ENCODE data around the gene EPC2. TPM values are rescaled to one million over a fixed set of nuclear protein-coding genes. Genes with fewer than 3 reads are reported as not detected.

The EPC2 gene
- 10 to 100 TPM; 32.0 to 38.1 TPM for total RNA-seq

DNA sequence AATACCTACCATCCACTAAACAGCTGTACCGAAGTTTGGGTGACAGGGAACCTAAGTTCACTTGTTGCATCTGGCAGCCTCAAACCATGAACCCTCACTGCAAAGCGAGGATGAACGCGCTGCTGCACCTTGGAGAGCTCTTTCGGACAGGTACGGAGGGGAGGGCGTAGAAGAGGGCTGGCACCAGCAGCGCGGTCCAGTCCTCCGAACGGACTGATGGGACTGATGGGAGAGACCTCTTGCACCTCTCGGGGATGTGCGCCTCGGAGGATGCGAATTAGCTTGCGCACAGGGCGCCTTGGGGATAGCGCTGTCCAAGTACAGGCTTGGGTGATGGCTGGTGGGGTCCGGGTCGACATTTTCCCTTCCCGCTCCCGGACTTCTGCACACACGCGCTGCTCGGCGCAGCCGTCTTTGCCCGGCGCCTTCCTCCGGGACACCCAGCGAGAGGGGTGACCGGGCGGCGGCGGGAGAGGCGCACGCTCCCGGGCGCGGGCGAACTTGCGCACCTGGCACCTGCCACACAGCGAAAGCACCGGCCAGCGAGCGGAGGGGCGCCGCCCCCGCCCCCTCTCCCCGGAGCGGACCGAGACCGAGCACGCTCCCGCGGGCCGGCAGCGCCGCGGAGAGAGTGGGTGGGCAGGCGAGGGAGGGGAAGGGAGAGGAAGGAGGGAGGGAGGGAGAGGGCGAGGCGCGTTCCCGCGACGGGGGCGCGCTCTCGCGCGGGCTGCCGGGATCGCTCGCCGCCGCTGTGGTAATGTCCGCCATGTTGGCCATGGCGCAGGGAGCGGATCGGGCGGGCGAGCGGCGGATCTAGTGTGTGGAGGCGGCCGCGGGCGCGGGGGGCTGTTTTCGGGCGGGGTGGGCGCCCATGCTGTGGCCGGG is at the start of gene EPC2:
Gene EPC2, plus strand, starts transcription at position 754 of the 885 bp plus-strand sequence. CDS start 267 bp downstream, outside the sequence.
- Mint-ChIP-seq H3K4me3 (peak within 1 kb of the TSS; percentile 88), H3K36me3 (ENCODE audit: low read depth) (peaks cover 5% of the 10 kb centered on the region), H3K27me3 (peaks cover 21% of the 10 kb centered on the region), H3K9me3 (no peaks in the 10 kb centered on the region), H3K4me1 (peaks cover 29% of the 10 kb centered on the region), H3K27ac (peak within 1 kb of the TSS; percentile 93)
- ChIA-PET CTCF (interaction anchor here (0.6 to 1.6 kb wide), 3 partner anchors 10 to 135 kb away, joined by 3 to 6 read pairs (median 4); no protein-coding TSS in a partner anchor), POLR2A (interaction anchor here (1.1 kb wide), 1 partner anchor 135 kb away, joined by 5 read pairs; no protein-coding TSS in a partner anchor)
- peak; percentile 83 for DNase-seq

GRCh38 chr2:148596018-148596417 is 48.5 kb upstream of the EPC2 start:
- POLR2A ChIA-PET, result no interaction called here
- H3K27ac Mint-ChIP-seq, result no peak overlapping the region

DNA sequence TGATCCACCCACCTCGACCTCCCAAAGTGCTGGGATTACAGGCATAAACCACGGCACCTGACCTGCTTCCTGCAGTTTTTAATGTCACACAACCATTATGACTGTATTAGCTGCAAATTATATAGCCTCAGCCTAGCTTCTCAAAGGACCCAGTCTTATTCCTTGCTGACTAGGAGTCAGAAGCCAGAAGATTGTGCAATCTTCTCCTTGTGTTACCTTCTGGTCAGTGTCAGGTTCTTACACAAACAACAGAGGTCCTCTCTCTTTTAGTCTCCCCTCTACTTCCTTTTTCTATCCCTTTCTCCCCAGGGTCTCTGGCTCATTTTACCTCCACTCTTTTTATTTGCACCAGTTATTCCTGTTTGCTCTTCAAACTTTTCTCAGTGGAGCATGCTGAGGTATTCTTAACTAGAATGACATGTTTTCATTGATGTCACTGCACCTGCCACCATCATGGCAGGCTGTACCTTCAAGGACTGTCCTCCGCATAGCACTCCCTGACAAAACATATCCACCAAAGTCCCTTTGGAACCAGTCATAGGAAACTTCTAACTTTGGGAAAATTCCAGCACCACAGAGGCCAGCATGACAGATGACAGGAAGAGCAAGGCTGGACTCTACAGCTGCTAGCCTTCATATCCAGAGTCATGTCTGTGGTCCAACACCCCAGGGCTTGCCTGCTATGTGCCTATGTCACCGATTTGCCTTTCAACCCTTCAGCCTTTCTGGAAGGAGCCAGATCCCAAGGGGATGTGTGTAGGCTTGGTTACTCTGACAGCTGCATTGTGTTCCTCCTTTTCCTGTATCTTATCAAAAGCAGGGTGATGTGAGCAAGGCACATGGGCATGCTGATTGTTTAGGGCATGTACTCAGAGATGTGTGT is 45.2 kb upstream of the EPC2 start:
- no peak overlapping the region for H3K27ac Mint-ChIP-seq
- POLR2A ChIA-PET, result no interaction called here
- H3K27me3 Mint-ChIP-seq, result peaks cover 9% of the 10 kb centered on the region
- H3K36me3 Mint-ChIP-seq (ENCODE audit: low read depth), result peaks cover 9% of the 10 kb centered on the region
- H3K4me3 Mint-ChIP-seq, result no peak overlapping the region
- no peak for DNase-seq
- H3K4me1 Mint-ChIP-seq, result peaks cover 11% of the 10 kb centered on the region
- peaks cover 21% of the 10 kb centered on the region for H3K9me3 Mint-ChIP-seq
- CTCF ChIA-PET, result interaction anchor here (1.5 kb wide), 1 partner anchor 14 kb away, joined by 5 read pairs; no protein-coding TSS in a partner anchor

More at GRCh38 chr2:148596018-148596417, 48.5 kb upstream of the EPC2 start:
- H3K36me3 Mint-ChIP-seq (ENCODE audit: low read depth), result no peaks in the 10 kb centered on the region
- H3K9me3 Mint-ChIP-seq, result peaks cover 8% of the 10 kb centered on the region
- H3K4me1 Mint-ChIP-seq, result no peaks in the 10 kb centered on the region
- no peak overlapping the region for H3K4me3 Mint-ChIP-seq
- no peak for DNase-seq
- H3K27me3 Mint-ChIP-seq, result peaks cover 8% of the 10 kb centered on the region
- CTCF ChIA-PET, result interaction anchor here (1.3 kb wide), 1 partner anchor 11 kb away, joined by 3 read pairs; no protein-coding TSS in a partner anchor

DNA sequence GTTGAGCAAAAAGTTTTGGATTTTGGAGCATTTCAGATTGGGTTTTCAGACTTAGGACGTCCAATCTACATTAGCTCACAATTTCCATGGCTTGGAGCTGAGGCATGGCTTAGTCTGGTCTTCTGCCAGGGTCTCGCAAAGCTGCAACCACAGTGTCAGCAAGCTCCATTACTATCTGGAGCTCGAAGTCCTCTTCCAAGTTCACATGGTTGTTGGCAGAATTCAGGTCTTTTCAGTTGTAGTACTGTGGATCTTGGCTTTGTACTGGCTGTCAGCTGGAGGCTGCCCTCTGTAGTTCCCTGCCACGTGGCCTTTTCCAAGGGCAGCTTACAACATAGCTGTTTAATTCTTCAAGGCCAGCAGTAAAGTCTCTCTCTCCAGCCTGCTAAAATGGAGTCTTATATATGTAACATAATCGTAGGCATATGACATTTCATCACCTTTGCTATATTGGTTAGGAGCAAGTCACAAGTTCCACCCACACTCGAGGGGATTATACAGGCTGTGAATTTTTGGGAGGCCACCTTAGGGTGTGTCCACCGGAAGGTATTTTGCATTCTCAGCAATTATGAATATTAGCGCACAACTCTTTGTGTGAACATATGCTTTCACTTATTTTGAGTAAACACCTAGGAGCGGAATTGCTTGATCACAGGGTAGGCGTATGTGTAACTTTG is 41.5 kb upstream of the EPC2 start:
- Mint-ChIP-seq H3K4me1 (peaks cover 11% of the 10 kb centered on the region), H3K9me3 (peaks cover 21% of the 10 kb centered on the region), H3K27ac (no peak overlapping the region), H3K27me3 (peaks cover 8% of the 10 kb centered on the region), H3K4me3 (no peak overlapping the region), H3K36me3 (ENCODE audit: low read depth) (peaks cover 9% of the 10 kb centered on the region)
- ChIA-PET CTCF (interaction anchor here (1.0 to 2.6 kb wide), 3 partner anchors 10 to 81 kb away, joined by 4 to 17 read pairs (median 4); no protein-coding TSS in a partner anchor), POLR2A (no interaction called here)
- DNase-seq, result no peak

DNA sequence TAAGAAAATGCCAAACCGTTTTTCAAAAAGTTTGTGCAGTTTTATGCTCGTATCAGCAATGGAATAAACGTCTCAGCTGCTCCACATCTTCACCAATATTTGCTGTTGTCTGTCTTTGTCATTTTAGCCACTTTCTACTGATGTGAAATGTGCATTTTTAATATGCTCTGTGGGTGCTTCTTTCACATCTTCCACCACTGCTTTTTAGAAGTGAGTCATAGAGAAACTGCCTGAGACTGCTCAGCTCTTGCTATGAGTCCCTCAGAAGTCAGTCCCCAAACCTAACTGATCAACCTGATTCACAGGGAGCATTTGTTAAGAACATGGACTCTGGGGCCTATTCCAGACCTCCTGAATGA is 41.0 kb upstream of the EPC2 start:
- CTCF ChIA-PET, result interaction anchor here (1.1 to 2.6 kb wide), 3 partner anchors 10 to 35 kb away, joined by 3 to 17 read pairs (median 4); no protein-coding TSS in a partner anchor
- Mint-ChIP-seq H3K36me3 (ENCODE audit: low read depth) (peaks cover 9% of the 10 kb centered on the region), H3K4me3 (no peak overlapping the region), H3K27me3 (peaks cover 8% of the 10 kb centered on the region), H3K4me1 (peaks cover 11% of the 10 kb centered on the region), H3K9me3 (peaks cover 21% of the 10 kb centered on the region), H3K27ac (no peak overlapping the region)
- POLR2A ChIA-PET, result no interaction called here
- DNase-seq, result peak; percentile 10

- Mint-ChIP-seq H3K4me1 (peaks cover 11% of the 10 kb centered on the region), H3K4me3 (no peak overlapping the region), H3K27me3 (peaks cover 10% of the 10 kb centered on the region), H3K27ac (no peak overlapping the region), H3K36me3 (ENCODE audit: low read depth) (peaks cover 9% of the 10 kb centered on the region), H3K9me3 (peaks cover 21% of the 10 kb centered on the region)
- no peak for DNase-seq
- POLR2A ChIA-PET, result no interaction called here
- CTCF ChIA-PET, result interaction anchor here (0.6 to 2.6 kb wide), 3 partner anchors 8 to 378 kb away, joined by 3 to 17 read pairs (median 3); no protein-coding TSS in a partner anchor
Measured at GRCh38 chr2:148604927-148605326, 39.6 kb upstream of the EPC2 start.

DNA sequence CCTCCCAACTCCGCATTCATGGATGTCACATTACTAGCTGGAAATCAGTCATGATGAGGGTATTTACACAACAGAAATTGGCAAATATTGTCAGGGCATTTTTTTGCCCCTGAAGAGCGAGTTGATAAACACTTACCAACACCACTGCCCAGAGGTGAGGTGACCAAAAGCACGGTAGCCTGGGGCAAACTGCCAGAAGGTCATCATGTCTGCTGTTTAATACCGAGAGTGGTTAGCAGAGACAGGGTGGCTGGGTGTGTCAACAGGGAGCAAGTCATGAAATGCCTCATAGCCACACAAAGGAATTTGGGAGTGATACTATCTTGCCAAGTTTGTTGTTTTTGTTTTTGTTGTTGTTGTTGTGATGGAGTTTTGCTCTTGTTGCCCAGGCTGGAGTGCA is 37.0 kb upstream of the EPC2 start:
- Mint-ChIP-seq H3K36me3 (ENCODE audit: low read depth) (peaks cover 3% of the 10 kb centered on the region), H3K27me3 (peaks cover 2% of the 10 kb centered on the region), H3K27ac (no peak overlapping the region), H3K4me3 (no peak overlapping the region), H3K9me3 (peaks cover 7% of the 10 kb centered on the region), H3K4me1 (peaks cover 11% of the 10 kb centered on the region)
- POLR2A ChIA-PET, result no interaction called here
- CTCF ChIA-PET, result interaction anchor here (0.9 to 1.3 kb wide), 3 partner anchors 11 to 41 kb away, joined by 3 read pairs; no protein-coding TSS in a partner anchor
- DNase-seq, result no peak

GRCh38 chr2:148613231-148614013 is 31.1 kb upstream of the EPC2 start:
- H3K9me3 Mint-ChIP-seq, result no peaks in the 10 kb centered on the region
- peak overlapping the region; percentile 25 for H3K27ac Mint-ChIP-seq
- ChIA-PET POLR2A (no interaction called here), CTCF (interaction anchor here (1.4 to 3.0 kb wide), 4 partner anchors 10 to 73 kb away, joined by 3 to 17 read pairs (median 4); no protein-coding TSS in a partner anchor)
- H3K27me3 Mint-ChIP-seq, result peaks cover 5% of the 10 kb centered on the region
- no peaks in the 10 kb centered on the region for H3K36me3 Mint-ChIP-seq (ENCODE audit: low read depth)
- H3K4me3 Mint-ChIP-seq, result no peak overlapping the region
- H3K4me1 Mint-ChIP-seq, result peaks cover 13% of the 10 kb centered on the region
- no peak for DNase-seq

- ChIA-PET CTCF (interaction anchor here (0.7 to 3.0 kb wide), 5 partner anchors 10 to 72 kb away, joined by 3 to 17 read pairs (median 3); no protein-coding TSS in a partner anchor), POLR2A (interaction anchor here (0.5 kb wide), 1 partner anchor 22 kb away, joined by 3 read pairs; no protein-coding TSS in a partner anchor)
- no peak overlapping the region for H3K27ac Mint-ChIP-seq
- peaks cover 3% of the 10 kb centered on the region for H3K27me3 Mint-ChIP-seq
- DNase-seq, result no peak
- no peak overlapping the region for H3K4me3 Mint-ChIP-seq
- peaks cover 13% of the 10 kb centered on the region for H3K4me1 Mint-ChIP-seq
- no peaks in the 10 kb centered on the region for H3K36me3 Mint-ChIP-seq (ENCODE audit: low read depth)
- H3K9me3 Mint-ChIP-seq, result no peaks in the 10 kb centered on the region
Measured at GRCh38 chr2:148614014-148614321, 30.6 kb upstream of the EPC2 start.

DNA sequence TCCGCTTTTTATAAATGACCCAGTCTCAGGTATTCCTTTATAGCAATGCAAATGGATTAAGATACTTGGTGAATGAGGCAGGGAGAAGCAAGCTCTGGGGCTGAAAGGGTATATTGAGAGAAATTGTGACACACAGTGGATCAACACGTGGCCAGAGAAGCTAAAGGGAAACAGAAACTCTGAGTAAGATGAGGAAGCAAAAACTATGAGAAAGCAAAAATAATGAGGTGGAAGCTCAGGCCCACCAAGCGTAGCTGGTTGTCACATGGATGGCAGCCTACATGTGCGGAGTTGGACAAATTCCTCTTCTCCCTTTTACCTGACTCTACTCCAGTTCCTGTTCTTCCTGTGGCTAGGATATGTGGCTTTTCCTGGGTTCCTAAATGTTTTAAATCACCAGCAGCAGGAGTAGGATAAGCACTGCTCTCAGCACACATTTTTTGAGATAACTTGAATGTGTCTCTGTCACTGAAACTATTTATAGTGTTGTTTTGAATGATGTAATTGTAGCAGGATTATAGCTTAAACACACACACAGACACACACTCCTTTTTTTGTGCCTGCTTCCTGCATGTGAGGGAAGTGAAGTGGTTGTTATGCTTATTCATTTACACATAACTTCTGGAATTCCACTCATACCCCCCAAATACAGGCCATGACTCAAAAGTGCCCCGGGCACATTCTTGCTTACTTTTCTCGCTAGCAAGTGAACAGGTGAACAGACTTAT is 30.1 kb upstream of the EPC2 start:
- Mint-ChIP-seq H3K27ac (no peak overlapping the region), H3K9me3 (no peaks in the 10 kb centered on the region), H3K36me3 (ENCODE audit: low read depth) (no peaks in the 10 kb centered on the region), H3K27me3 (peaks cover 3% of the 10 kb centered on the region), H3K4me3 (no peak overlapping the region), H3K4me1 (peaks cover 13% of the 10 kb centered on the region)
- ChIA-PET POLR2A (interaction anchor here (0.5 kb wide), 1 partner anchor 21 kb away, joined by 3 read pairs; no protein-coding TSS in a partner anchor), CTCF (interaction anchor here (0.7 to 3.0 kb wide), 4 partner anchors 10 to 72 kb away, joined by 3 to 17 read pairs (median 3); no protein-coding TSS in a partner anchor)
- no peak for DNase-seq

DNA sequence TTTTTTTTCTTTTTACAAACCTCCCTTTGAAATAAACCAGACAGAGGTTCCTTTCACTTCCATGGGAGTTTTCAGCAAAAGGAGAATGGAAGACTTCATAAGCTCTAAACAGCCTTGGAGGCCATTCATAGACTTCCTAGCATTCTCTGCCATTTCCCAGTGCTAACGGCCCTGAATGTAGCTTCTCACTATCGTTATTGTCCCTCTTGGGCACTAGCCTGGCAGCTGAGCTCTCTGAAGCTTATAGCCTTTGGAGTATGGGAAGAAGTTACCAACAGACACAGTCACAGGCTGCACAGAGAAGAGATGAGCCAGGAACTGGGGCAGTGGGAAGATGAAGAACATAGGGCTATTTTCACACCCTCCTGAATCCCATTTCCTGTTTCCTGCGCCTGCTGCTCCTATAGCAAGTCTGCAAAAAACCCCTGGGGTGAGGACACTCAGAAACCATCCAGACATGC is 29.1 kb upstream of the EPC2 start:
- Mint-ChIP-seq H3K9me3 (peaks cover 2% of the 10 kb centered on the region), H3K4me3 (no peak overlapping the region), H3K36me3 (ENCODE audit: low read depth) (peaks cover 1% of the 10 kb centered on the region), H3K4me1 (peaks cover 13% of the 10 kb centered on the region), H3K27me3 (peaks cover 3% of the 10 kb centered on the region), H3K27ac (no peak overlapping the region)
- ChIA-PET POLR2A (no interaction called here), CTCF (no interaction called here)
- no peak for DNase-seq
